ENCODE data around the gene SLC23A2.
A peak's percentile ranks its signal among the peaks of the same experiment; 100 is the strongest.
"Not testable (repeated sequence)": the region's sequence is repeated elsewhere in the genome, so short reads cannot be mapped to it uniquely, and the experiment has no call there.

SLC23A2 gene

GRCh38 chr20:5005326-5005725, 4.0 kb upstream of the SLC23A2 start:
- no peak for DNase-seq

GRCh38 chr20:5004825-5005224, 3.5 kb upstream of the SLC23A2 start:
- not testable (repeated sequence) for DNase-seq

GRCh38 chr20:5003626-5004025, 2.3 kb upstream of the SLC23A2 start:
- DNase-seq, result no peak

- DNase-seq, result peak in 1 of 2 donors; percentile 2
These were observed 735 bp upstream of the SLC23A2 start for GRCh38 chr20:5002077-5002413.

GRCh38 chr20:5000263-5001173, 792 bp downstream of the SLC23A2 start:
- peak; percentile 12 to 14 for DNase-seq

GRCh38 chr20:4999788-5000187, 1.5 kb downstream of the SLC23A2 start:
- DNase-seq, result no peak

GRCh38 chr20:4998160-4998651, 3.1 kb downstream of the SLC23A2 start:
- no peak for DNase-seq

- no peak for DNase-seq
These were observed 4.1 kb downstream of the SLC23A2 start for GRCh38 chr20:4997222-4997621.

GRCh38 chr20:4989570-4989969, 11.7 kb downstream of the SLC23A2 start:
- DNase-seq, result peak in 1 of 2 donors; percentile 9

GRCh38 chr20:4987130-4987529, 14.2 kb downstream of the SLC23A2 start:
- DNase-seq, result no peak

GRCh38 chr20:4985658-4986057, 15.7 kb downstream of the SLC23A2 start:
- no peak for DNase-seq

GRCh38 chr20:4982281-4982680, 19.0 kb downstream of the SLC23A2 start:
- DNase-seq, result no peak

GRCh38 chr20:4979841-4980410, 21.4 kb downstream of the SLC23A2 start:
- no peak for DNase-seq

GRCh38 chr20:4978050-4978918, 23.0 kb downstream of the SLC23A2 start:
- DNase-seq, result no peak

GRCh38 chr20:4976014-4976413, 25.3 kb downstream of the SLC23A2 start:
- not testable (repeated sequence) for DNase-seq

- no peak for DNase-seq
These were observed 27.8 kb downstream of the SLC23A2 start for GRCh38 chr20:4973330-4974097.

GRCh38 chr20:4972506-4973251, 28.6 kb downstream of the SLC23A2 start:
- DNase-seq, result no peak

GRCh38 chr20:4971064-4971463, 30.2 kb downstream of the SLC23A2 start:
- no peak for DNase-seq

- DNase-seq, result no peak
These were observed 33.4 kb downstream of the SLC23A2 start for GRCh38 chr20:4967752-4968477.

GRCh38 chr20:4966826-4967751, 34.2 kb downstream of the SLC23A2 start:
- no peak for DNase-seq

Measured in activated CD4-positive, alpha-beta T cell treated with anti-CD3 and anti-CD28 coated beads for 4 hours (primary cell).